Neural cell (in vitro differentiated cells): Measurements from ENCODE around the gene ATG2B. TPM values are rescaled to one million over a fixed set of nuclear protein-coding genes. Genes with fewer than 3 reads are reported as not detected.

ENCODE experiments used
- H2AFZ ChIP-seq: fragments of 200-600, 300-800 bp; sonication (generic), shearing (Covaris generic); 2 replicates; pipeline ENCODE4 v1.6.0; 2014; ENCODE audit warnings: low read depth, mild to moderate bottlenecking, antibody characterized with exemption, low read length, moderate library complexity
- H3F3A ChIP-seq: fragments of 200-600 bp; shearing (Covaris generic); 2 replicates; pipeline ENCODE4 v1.6.1; 2016; ENCODE audit warnings: mild to moderate bottlenecking, moderate library complexity, mixed read lengths, antibody characterized with exemption, low read length; ENCODE audit not compliant: insufficient read depth, poor library complexity, severe bottlenecking
- H3K27ac ChIP-seq: fragments of 200-600, 300-800 bp; sonication (generic), shearing (Covaris generic); 2 replicates; pipeline ENCODE4 v1.5.1; 2014; ENCODE audit warnings: mild to moderate bottlenecking, low read length, moderate library complexity
- H3K27me3 ChIP-seq: fragments of 300-800, 200-600 bp; sonication (generic), shearing (Covaris generic); 2 replicates; pipeline ENCODE4 v1.6.0; 2014; ENCODE audit warnings: mild to moderate bottlenecking, low read depth, low read length, moderate library complexity; ENCODE audit not compliant: insufficient read depth
- H3K36me3 ChIP-seq: fragments of 300-800, 200-600 bp; sonication (generic), shearing (Covaris generic); 2 replicates; pipeline ENCODE4 v1.5.1; 2014; ENCODE audit warnings: mild to moderate bottlenecking, antibody characterized with exemption, low read length, moderate library complexity; ENCODE audit not compliant: insufficient read depth
- H3K4me2 ChIP-seq: fragments of 300-800, 200-600 bp; sonication (generic), shearing (Covaris generic); 2 replicates; pipeline ENCODE4 v1.6.0; 2014; ENCODE audit warnings: mild to moderate bottlenecking, low read length
- H3K4me3 ChIP-seq: fragments of 300-800, 200-600 bp; sonication (generic), shearing (Covaris generic); 2 replicates; pipeline ENCODE4 v1.5.1; 2014; ENCODE audit warnings: mild to moderate bottlenecking, low read length, moderate library complexity
- H3K79me2 ChIP-seq: fragments of 200-600 bp; shearing (Covaris generic); replicated peaks from 2 replicates; pipeline ENCODE4 v1.6.0; 2014; ENCODE audit warnings: mild to moderate bottlenecking, low read length, moderate library complexity; ENCODE audit not compliant: insufficient read depth
- H3K9ac ChIP-seq: fragments of 300-800, 200-600 bp; sonication (generic), shearing (Covaris generic); 2 replicates; pipeline ENCODE4 v1.6.1; 2016; ENCODE audit warnings: mild to moderate bottlenecking, low read length, mixed read lengths
- H3K9me2 ChIP-seq: fragments of 200-600 bp; shearing (Covaris generic); 2 replicates; pipeline ENCODE4 v1.6.1; 2016; ENCODE audit warnings: mild to moderate bottlenecking, low read length, mixed read lengths; ENCODE audit not compliant: insufficient read depth
- H3K9me3 ChIP-seq: fragments of 200-600, 300-800 bp; sonication (generic), shearing (Covaris generic); 2 replicates; pipeline ENCODE4 v1.6.1; 2016; ENCODE audit warnings: mild to moderate bottlenecking, mixed run types, low read length, moderate library complexity, mixed read lengths
- H4K20me1 ChIP-seq: fragments of 200-600 bp; shearing (Covaris generic); 2 replicates; pipeline ENCODE4 v1.6.1; 2016; ENCODE audit warnings: mild to moderate bottlenecking, mixed run types; ENCODE audit not compliant: insufficient read depth
- CTCF ChIP-seq: fragments of 450-650 bp; IDR thresholded peaks from 2 replicates; pipeline ENCODE4 v1.5.1; 2014; ENCODE audit warnings: antibody characterized with exemption, mild to moderate bottlenecking, moderate library complexity; ENCODE audit not compliant: poor library complexity, severe bottlenecking
- EP300 ChIP-seq: fragments of 450-650 bp; conservative IDR thresholded peaks from 2 replicates; pipeline ENCODE4 v1.6.1; 2014; ENCODE audit warnings: antibody characterized with exemption, mild to moderate bottlenecking, moderate library complexity; ENCODE audit not compliant: poor library complexity, severe bottlenecking
- EZH2 ChIP-seq: fragments of 200-600, 300-800 bp; shearing (Covaris generic), sonication (generic); IDR thresholded peaks from 2 replicates; pipeline ENCODE4 v1.6.1; 2014; ENCODE audit warnings: antibody characterized with exemption, low read length, borderline replicate concordance, mild to moderate bottlenecking; ENCODE audit not compliant: insufficient read depth, poor library complexity, severe bottlenecking
- MXI1 ChIP-seq: fragments of 450-650 bp; conservative IDR thresholded peaks from 2 replicates; pipeline ENCODE4 v1.6.1; 2014; ENCODE audit warnings: antibody characterized with exemption, mild to moderate bottlenecking; ENCODE audit not compliant: poor library complexity, severe bottlenecking
- POLR2AphosphoS5 ChIP-seq: IDR thresholded peaks from 2 replicates; pipeline ENCODE4 v1.6.1; 2012
- RAD21 ChIP-seq: fragments of 450-650 bp; conservative IDR thresholded peaks from 2 replicates; pipeline ENCODE4 v1.6.1; 2014; ENCODE audit warnings: antibody characterized with exemption, mild to moderate bottlenecking, moderate library complexity
- SMC3 ChIP-seq: fragments of 450-650 bp; conservative IDR thresholded peaks from 2 replicates; pipeline ENCODE4 v1.6.1; 2014; ENCODE audit warnings: antibody characterized with exemption, mild to moderate bottlenecking, moderate library complexity; ENCODE audit not compliant: poor library complexity
- TAF1 ChIP-seq: IDR thresholded peaks from 2 replicates; pipeline ENCODE4 v1.6.1; 2012; ENCODE audit warnings: low read depth
- polyA plus RNA-seq: library from polyadenylated mRNA; depleted of rRNA; stranded (reverse); fragments of >200 nt; gene quantifications from 2 replicates; pipeline ENCODE4 v1.2.3, GENCODE V29; 2014
- TF ChIP-seq, protein P1 (sequence below): IDR thresholded peaks from 2 replicates; pipeline ENCODE4 v1.6.1; 2012; ENCODE audit warnings: borderline replicate concordance

The ATG2B gene
- polyA plus RNA-seq, 1 donor from 2014 or later = 16.2 TPM

DNA sequence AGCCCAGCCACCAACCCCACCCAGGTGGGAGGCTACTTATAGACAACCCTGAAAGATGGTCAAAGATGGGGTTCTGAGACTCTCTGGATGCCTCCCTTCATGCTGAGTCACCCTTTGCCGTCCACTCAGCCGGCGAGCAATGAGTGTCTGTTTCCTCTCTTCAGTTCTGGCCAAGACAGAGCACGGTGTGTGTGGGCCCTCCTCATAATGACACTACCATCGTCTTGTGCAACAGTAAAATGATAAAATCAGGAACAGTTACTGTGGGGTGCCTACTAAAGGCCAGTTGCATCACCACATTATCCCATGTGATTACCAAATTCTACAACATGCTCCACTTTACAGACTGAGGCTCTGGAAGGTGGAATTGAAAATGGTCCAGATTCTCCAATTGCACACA, 114.1 kb downstream of the ATG2B start:
- no peak overlapping the region for H3K4me2 ChIP-seq
- no peaks in the 10 kb centered on the region for H3F3A ChIP-seq
- no peak overlapping the region for H3K4me3 ChIP-seq
- H2AFZ ChIP-seq = no peak overlapping the region
- H3K36me3 ChIP-seq = no peaks in the 10 kb centered on the region
- H3K9me2 ChIP-seq = no peaks in the 10 kb centered on the region
- no peak overlapping the region for H3K27ac ChIP-seq
- no peaks in the 10 kb centered on the region for H4K20me1 ChIP-seq
- H3K9ac ChIP-seq = no peak overlapping the region
- TF ChIP-seq SMC3 (no peak), MXI1 (no peak), POLR2AphosphoS5 (no peak), RAD21 (no peak), TAF1 (no peak), EZH2 (no peak), EP300 (no peak), CTCF (no peak)
- TF ChIP-seq, protein P1, sequence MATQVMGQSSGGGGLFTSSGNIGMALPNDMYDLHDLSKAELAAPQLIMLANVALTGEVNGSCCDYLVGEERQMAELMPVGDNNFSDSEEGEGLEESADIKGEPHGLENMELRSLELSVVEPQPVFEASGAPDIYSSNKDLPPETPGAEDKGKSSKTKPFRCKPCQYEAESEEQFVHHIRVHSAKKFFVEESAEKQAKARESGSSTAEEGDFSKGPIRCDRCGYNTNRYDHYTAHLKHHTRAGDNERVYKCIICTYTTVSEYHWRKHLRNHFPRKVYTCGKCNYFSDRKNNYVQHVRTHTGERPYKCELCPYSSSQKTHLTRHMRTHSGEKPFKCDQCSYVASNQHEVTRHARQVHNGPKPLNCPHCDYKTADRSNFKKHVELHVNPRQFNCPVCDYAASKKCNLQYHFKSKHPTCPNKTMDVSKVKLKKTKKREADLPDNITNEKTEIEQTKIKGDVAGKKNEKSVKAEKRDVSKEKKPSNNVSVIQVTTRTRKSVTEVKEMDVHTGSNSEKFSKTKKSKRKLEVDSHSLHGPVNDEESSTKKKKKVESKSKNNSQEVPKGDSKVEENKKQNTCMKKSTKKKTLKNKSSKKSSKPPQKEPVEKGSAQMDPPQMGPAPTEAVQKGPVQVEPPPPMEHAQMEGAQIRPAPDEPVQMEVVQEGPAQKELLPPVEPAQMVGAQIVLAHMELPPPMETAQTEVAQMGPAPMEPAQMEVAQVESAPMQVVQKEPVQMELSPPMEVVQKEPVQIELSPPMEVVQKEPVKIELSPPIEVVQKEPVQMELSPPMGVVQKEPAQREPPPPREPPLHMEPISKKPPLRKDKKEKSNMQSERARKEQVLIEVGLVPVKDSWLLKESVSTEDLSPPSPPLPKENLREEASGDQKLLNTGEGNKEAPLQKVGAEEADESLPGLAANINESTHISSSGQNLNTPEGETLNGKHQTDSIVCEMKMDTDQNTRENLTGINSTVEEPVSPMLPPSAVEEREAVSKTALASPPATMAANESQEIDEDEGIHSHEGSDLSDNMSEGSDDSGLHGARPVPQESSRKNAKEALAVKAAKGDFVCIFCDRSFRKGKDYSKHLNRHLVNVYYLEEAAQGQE = no peak
- H3K79me2 ChIP-seq = no peaks in the 10 kb centered on the region
- no peaks in the 10 kb centered on the region for H3K9me3 ChIP-seq
- H3K27me3 ChIP-seq = no peaks in the 10 kb centered on the region

GRCh38 chr14:96247031-96247430, 116.1 kb downstream of the ATG2B start:
- H3K4me3 ChIP-seq = no peak overlapping the region
- no peak overlapping the region for H3K4me2 ChIP-seq
- no peaks in the 10 kb centered on the region for H3K9me3 ChIP-seq
- no peaks in the 10 kb centered on the region for H3K27me3 ChIP-seq
- TF ChIP-seq, protein P1 = no peak
- no peak for TF ChIP-seq SMC3
- no peak for TF ChIP-seq TAF1
- TF ChIP-seq POLR2AphosphoS5 = no peak
- no peak for TF ChIP-seq CTCF
- TF ChIP-seq EP300 = no peak
- no peaks in the 10 kb centered on the region for H3K9me2 ChIP-seq
- H3F3A ChIP-seq = no peaks in the 10 kb centered on the region
- H4K20me1 ChIP-seq = no peaks in the 10 kb centered on the region
- H3K27ac ChIP-seq = no peak overlapping the region
- H3K79me2 ChIP-seq = no peaks in the 10 kb centered on the region
- H2AFZ ChIP-seq = no peak overlapping the region
- H3K36me3 ChIP-seq = no peaks in the 10 kb centered on the region
- no peak overlapping the region for H3K9ac ChIP-seq
